ENCODE measurements around the gene SLC29A1.

SLC29A1 gene

GRCh38 chr6:44247338-44248302 lies 24.2 kb downstream of the SLC29A1 start:
- peaks cover 18% of the 10 kb centered on the region for H3K4me1 ChIP-seq (ENCODE audit: control insufficient read depth, insufficient read depth, low read length)
- peak overlapping the region; percentile 100 for H3K9ac ChIP-seq (ENCODE audit: low read depth, low read length)
- H3K27me3 ChIP-seq (ENCODE audit: control insufficient read depth, insufficient read depth, low read length): no peaks in the 10 kb centered on the region
- H3K36me3 ChIP-seq (ENCODE audit: control insufficient read depth, insufficient read depth, low read length): peaks cover 42% of the 10 kb centered on the region
- H3K9me3 ChIP-seq (ENCODE audit: control insufficient read depth, insufficient read depth, low read length): no peaks in the 10 kb centered on the region
- peak overlapping the region; percentile 100 for H3K4me3 ChIP-seq (ENCODE audit: low read depth, low read length)

DNA sequence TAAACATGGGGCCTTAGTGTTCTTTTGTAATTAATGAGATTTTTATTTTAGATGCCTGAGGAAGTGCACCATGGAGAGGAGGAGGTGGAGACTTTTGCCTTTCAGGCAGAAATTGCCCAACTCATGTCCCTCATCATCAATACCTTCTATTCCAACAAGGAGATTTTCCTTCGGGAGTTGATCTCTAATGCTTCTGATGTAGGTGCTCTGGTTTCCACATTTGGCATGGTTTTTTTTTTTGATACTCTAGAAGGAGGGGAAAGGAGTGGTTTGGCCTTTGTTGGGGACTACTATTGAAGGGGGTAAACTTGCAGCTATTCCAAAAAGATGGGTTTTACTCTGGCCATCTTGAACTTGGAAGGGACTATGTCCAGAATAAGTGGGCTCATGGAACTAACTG lies 25.2 kb downstream of the SLC29A1 start:
- Histone ChIP-seq H3K9ac (ENCODE audit: low read depth, low read length) (peak overlapping the region; percentile 100), H3K27me3 (ENCODE audit: control insufficient read depth, insufficient read depth, low read length) (no peaks in the 10 kb centered on the region), H3K4me3 (ENCODE audit: low read depth, low read length) (peak overlapping the region; percentile 100), H3K36me3 (ENCODE audit: control insufficient read depth, insufficient read depth, low read length) (peaks cover 50% of the 10 kb centered on the region), H3K9me3 (ENCODE audit: control insufficient read depth, insufficient read depth, low read length) (no peaks in the 10 kb centered on the region), H3K4me1 (ENCODE audit: control insufficient read depth, insufficient read depth, low read length) (peaks cover 18% of the 10 kb centered on the region)

GRCh38 chr6:44249082-44249748 lies 25.8 kb downstream of the SLC29A1 start:
- no peaks in the 10 kb centered on the region for H3K27me3 ChIP-seq (ENCODE audit: control insufficient read depth, insufficient read depth, low read length)
- H3K4me1 ChIP-seq (ENCODE audit: control insufficient read depth, insufficient read depth, low read length): peaks cover 18% of the 10 kb centered on the region
- H3K4me3 ChIP-seq (ENCODE audit: low read depth, low read length): peak overlapping the region; percentile 100
- no peaks in the 10 kb centered on the region for H3K9me3 ChIP-seq (ENCODE audit: control insufficient read depth, insufficient read depth, low read length)
- H3K36me3 ChIP-seq (ENCODE audit: control insufficient read depth, insufficient read depth, low read length): peaks cover 55% of the 10 kb centered on the region
- H3K9ac ChIP-seq (ENCODE audit: low read depth, low read length): peak overlapping the region; percentile 100

DNA sequence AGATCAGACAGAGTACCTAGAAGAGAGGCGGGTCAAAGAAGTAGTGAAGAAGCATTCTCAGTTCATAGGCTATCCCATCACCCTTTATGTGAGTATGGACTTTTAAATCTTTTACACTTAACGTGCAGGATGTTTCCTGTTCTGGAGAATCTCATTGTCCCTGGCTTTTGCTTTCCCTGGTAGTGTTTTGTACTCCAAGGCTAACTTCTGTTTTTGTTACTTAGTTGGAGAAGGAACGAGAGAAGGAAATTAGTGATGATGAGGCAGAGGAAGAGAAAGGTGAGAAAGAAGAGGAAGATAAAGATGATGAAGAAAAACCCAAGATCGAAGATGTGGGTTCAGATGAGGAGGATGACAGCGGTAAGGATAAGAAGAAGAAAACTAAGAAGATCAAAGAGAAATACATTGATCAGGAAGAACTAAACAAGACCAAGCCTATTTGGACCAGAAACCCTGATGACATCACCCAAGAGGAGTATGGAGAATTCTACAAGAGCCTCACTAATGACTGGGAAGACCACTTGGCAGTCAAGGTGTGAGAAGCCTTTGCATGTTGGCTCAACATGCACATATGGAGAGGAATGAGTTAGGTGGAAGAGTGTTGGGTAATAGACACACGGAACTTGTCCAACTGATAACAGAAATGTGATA lies 26.8 kb downstream of the SLC29A1 start:
- Histone ChIP-seq H3K4me3 (ENCODE audit: low read depth, low read length) (peak overlapping the region; percentile 16), H3K36me3 (ENCODE audit: control insufficient read depth, insufficient read depth, low read length) (peaks cover 55% of the 10 kb centered on the region), H3K9me3 (ENCODE audit: control insufficient read depth, insufficient read depth, low read length) (no peaks in the 10 kb centered on the region), H3K4me1 (ENCODE audit: control insufficient read depth, insufficient read depth, low read length) (peaks cover 14% of the 10 kb centered on the region), H3K27me3 (ENCODE audit: control insufficient read depth, insufficient read depth, low read length) (no peaks in the 10 kb centered on the region), H3K9ac (ENCODE audit: low read depth, low read length) (no peak overlapping the region)

DNA sequence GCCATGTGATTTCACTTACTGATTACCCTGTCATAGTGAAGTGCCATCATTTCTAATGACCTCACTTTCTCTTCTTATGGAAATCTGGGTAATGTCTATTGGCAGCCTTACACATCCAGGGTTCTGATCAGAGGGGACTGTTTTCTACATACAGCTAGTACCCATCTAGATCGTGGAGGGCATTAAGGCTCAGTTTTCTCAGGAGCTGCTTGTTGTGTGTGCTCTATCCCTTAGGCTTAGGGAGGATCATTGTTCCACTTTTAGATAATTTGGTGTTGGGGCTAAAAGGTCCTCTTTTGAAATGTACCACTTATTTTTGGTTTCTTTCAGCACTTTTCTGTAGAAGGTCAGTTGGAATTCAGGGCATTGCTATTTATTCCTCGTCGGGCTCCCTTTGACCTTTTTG lies 27.3 kb downstream of the SLC29A1 start:
- peaks cover 11% of the 10 kb centered on the region for H3K4me1 ChIP-seq (ENCODE audit: control insufficient read depth, insufficient read depth, low read length)
- H3K4me3 ChIP-seq (ENCODE audit: low read depth, low read length): peak overlapping the region; percentile 16
- H3K27me3 ChIP-seq (ENCODE audit: control insufficient read depth, insufficient read depth, low read length): no peaks in the 10 kb centered on the region
- no peak overlapping the region for H3K9ac ChIP-seq (ENCODE audit: low read depth, low read length)
- H3K36me3 ChIP-seq (ENCODE audit: control insufficient read depth, insufficient read depth, low read length): peaks cover 55% of the 10 kb centered on the region
- H3K9me3 ChIP-seq (ENCODE audit: control insufficient read depth, insufficient read depth, low read length): no peaks in the 10 kb centered on the region

DNA sequence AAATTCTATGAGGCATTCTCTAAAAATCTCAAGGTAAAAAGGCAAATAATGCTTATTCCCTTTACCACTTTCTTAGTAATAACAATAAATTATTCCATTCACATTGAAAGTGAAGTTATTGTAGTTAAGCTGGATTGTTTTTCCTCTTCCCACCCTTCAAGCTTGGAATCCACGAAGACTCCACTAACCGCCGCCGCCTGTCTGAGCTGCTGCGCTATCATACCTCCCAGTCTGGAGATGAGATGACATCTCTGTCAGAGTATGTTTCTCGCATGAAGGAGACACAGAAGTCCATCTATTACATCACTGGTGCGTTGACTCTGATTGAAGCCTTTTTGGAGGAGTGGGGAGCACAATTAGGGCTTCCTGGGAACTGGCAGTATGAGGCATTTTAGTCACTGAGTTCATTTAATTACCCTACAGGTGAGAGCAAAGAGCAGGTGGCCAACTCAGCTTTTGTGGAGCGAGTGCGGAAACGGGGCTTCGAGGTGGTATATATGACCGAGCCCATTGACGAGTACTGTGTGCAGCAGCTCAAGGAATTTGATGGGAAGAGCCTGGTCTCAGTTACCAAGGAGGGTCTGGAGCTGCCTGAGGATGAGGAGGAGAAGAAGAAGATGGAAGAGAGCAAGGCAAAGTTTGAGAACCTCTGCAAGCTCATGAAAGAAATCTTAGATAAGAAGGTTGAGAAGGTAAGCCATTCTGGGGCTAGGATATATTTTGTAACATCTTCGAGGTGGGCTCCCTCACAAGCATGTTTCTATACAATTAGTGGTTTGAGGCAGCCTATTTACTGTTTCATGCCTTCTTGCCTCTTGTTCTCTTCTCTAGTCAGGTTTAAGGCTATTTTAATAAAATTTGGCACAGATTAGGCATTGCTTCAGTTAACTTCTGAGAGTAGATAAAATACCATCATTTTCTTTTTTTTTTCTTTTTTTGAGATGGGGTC lies 28.5 kb downstream of the SLC29A1 start:
- H3K4me3 ChIP-seq (ENCODE audit: low read depth, low read length): no peak overlapping the region
- H3K36me3 ChIP-seq (ENCODE audit: control insufficient read depth, insufficient read depth, low read length): peaks cover 55% of the 10 kb centered on the region
- no peak overlapping the region for H3K9ac ChIP-seq (ENCODE audit: low read depth, low read length)
- H3K4me1 ChIP-seq (ENCODE audit: control insufficient read depth, insufficient read depth, low read length): peaks cover 11% of the 10 kb centered on the region
- H3K27me3 ChIP-seq (ENCODE audit: control insufficient read depth, insufficient read depth, low read length): no peaks in the 10 kb centered on the region
- no peaks in the 10 kb centered on the region for H3K9me3 ChIP-seq (ENCODE audit: control insufficient read depth, insufficient read depth, low read length)

- no peak overlapping the region for H3K9ac ChIP-seq (ENCODE audit: low read depth, low read length)
- peaks cover 52% of the 10 kb centered on the region for H3K36me3 ChIP-seq (ENCODE audit: control insufficient read depth, insufficient read depth, low read length)
- H3K4me3 ChIP-seq (ENCODE audit: low read depth, low read length): no peak overlapping the region
- H3K9me3 ChIP-seq (ENCODE audit: control insufficient read depth, insufficient read depth, low read length): no peaks in the 10 kb centered on the region
- peaks cover 11% of the 10 kb centered on the region for H3K4me1 ChIP-seq (ENCODE audit: control insufficient read depth, insufficient read depth, low read length)
- no peaks in the 10 kb centered on the region for H3K27me3 ChIP-seq (ENCODE audit: control insufficient read depth, insufficient read depth, low read length)
These were observed 30.1 kb downstream of the SLC29A1 start for GRCh38 chr6:44253307-44254101.

- H3K36me3 ChIP-seq (ENCODE audit: control insufficient read depth, insufficient read depth, low read length): peaks cover 48% of the 10 kb centered on the region
- no peak overlapping the region for H3K4me3 ChIP-seq (ENCODE audit: low read depth, low read length)
- H3K9me3 ChIP-seq (ENCODE audit: control insufficient read depth, insufficient read depth, low read length): no peaks in the 10 kb centered on the region
- no peak overlapping the region for H3K9ac ChIP-seq (ENCODE audit: low read depth, low read length)
- H3K27me3 ChIP-seq (ENCODE audit: control insufficient read depth, insufficient read depth, low read length): no peaks in the 10 kb centered on the region
- peaks cover 4% of the 10 kb centered on the region for H3K4me1 ChIP-seq (ENCODE audit: control insufficient read depth, insufficient read depth, low read length)
These were observed 31.1 kb downstream of the SLC29A1 start for GRCh38 chr6:44254191-44255104.

DNA sequence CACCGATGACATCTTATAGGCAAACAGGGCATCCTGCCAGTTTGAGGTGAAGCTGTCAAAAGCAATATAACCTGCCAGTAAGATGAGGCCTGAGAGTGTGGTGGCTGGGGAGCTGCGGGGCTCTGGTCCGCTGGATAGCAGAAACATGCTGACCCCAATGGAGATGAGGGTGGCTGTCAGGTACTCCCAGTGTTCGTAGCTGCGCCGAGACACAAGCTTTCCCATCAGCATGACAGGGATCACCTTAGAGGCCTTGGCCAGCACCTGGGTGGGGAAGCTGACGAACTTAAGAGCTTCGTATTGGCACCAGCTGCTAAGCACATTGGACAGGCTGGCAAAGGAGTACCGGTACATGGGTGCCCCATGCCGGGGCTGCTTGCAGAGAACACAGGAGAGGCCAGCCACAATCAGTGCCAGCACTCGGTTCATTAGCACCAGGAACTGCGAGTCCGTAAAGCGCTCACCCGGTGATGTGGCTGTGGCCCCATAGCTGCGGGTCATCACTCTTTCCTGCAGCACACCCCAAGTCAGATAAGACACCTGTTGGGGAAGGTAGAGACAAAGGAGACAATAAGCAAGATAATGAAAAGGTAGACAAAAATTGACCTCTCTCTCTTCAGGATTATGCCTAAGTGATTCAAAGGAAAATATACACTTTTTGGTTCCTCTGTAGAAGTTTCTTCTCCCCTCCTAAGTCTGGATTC lies 31.9 kb downstream of the SLC29A1 start:
- Histone ChIP-seq H3K9me3 (ENCODE audit: control insufficient read depth, insufficient read depth, low read length) (no peaks in the 10 kb centered on the region), H3K9ac (ENCODE audit: low read depth, low read length) (no peak overlapping the region), H3K36me3 (ENCODE audit: control insufficient read depth, insufficient read depth, low read length) (peaks cover 46% of the 10 kb centered on the region), H3K27me3 (ENCODE audit: control insufficient read depth, insufficient read depth, low read length) (no peaks in the 10 kb centered on the region), H3K4me3 (ENCODE audit: low read depth, low read length) (no peak overlapping the region), H3K4me1 (ENCODE audit: control insufficient read depth, insufficient read depth, low read length) (peaks cover 2% of the 10 kb centered on the region)
